ENCODE data around the gene UBE4B. TPM values are rescaled to one million over a fixed set of nuclear protein-coding genes. Genes with fewer than 3 reads are reported as not detected.

The UBE4B gene
- total RNA-seq, 1 donor from 2014 or later = 66.7 TPM

DNA sequence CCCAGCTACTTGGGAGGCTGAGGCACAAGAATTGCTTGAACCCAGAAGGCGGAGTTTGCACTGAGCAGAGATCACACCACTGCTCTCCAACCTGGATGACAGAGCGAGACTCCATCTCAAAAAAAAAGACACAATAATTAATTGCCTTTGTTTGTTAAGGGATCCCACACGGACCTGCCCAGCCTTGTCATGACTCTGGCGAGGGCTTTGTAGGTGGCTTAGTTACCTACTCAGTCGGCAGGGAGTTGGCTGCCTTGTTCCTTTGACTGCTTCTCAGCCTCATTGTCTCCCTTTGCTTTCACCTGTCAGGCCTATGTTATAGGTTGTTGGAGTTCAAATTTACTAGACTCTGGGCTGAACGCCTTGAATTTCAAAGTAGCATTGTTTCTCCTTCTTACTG is 82.0 kb downstream of the UBE4B start:
- Histone ChIP-seq H3K9me3 (ENCODE audit: low read depth) (no peaks in the 10 kb centered on the region), H4K20me1 (ENCODE audit: low read depth) (no peaks in the 10 kb centered on the region), H3K4me1 (no peaks in the 10 kb centered on the region), H3K79me2 (ENCODE audit: low read depth) (no peaks in the 10 kb centered on the region), H2AFZ (replicated peaks) (no peak overlapping the region), H3K9ac (no peak overlapping the region), H3K27ac (no peak overlapping the region), H3K27me3 (no peaks in the 10 kb centered on the region), H3K4me2 (no peak overlapping the region), H3F3A (ENCODE audit: low read depth) (no peaks in the 10 kb centered on the region), H3K36me3 (peaks cover 4% of the 10 kb centered on the region), H3K4me3 (no peak overlapping the region)
- Mint-ChIP-seq H3K36me3 (peaks cover 28% of the 10 kb centered on the region), H3K27ac (no peak overlapping the region), H3K4me1 (no peaks in the 10 kb centered on the region), H3K27me3 (ENCODE audit: insufficient read depth, low read depth) (no peaks in the 10 kb centered on the region), H3K9me3 (no peaks in the 10 kb centered on the region), H3K4me3 (no peak overlapping the region)
- TF ChIP-seq, protein P1, sequence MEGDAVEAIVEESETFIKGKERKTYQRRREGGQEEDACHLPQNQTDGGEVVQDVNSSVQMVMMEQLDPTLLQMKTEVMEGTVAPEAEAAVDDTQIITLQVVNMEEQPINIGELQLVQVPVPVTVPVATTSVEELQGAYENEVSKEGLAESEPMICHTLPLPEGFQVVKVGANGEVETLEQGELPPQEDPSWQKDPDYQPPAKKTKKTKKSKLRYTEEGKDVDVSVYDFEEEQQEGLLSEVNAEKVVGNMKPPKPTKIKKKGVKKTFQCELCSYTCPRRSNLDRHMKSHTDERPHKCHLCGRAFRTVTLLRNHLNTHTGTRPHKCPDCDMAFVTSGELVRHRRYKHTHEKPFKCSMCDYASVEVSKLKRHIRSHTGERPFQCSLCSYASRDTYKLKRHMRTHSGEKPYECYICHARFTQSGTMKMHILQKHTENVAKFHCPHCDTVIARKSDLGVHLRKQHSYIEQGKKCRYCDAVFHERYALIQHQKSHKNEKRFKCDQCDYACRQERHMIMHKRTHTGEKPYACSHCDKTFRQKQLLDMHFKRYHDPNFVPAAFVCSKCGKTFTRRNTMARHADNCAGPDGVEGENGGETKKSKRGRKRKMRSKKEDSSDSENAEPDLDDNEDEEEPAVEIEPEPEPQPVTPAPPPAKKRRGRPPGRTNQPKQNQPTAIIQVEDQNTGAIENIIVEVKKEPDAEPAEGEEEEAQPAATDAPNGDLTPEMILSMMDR (IDR thresholded peaks at IDR 0.05) = no peak
- TF ChIP-seq EZH2phosphoT487 (IDR thresholded peaks at IDR 0.05) = no peak
- no peak for TF ChIP-seq EZH2 (IDR thresholded peaks at IDR 0.05)
- no peak for DNase-seq (ENCODE audit: low spot score)

DNA sequence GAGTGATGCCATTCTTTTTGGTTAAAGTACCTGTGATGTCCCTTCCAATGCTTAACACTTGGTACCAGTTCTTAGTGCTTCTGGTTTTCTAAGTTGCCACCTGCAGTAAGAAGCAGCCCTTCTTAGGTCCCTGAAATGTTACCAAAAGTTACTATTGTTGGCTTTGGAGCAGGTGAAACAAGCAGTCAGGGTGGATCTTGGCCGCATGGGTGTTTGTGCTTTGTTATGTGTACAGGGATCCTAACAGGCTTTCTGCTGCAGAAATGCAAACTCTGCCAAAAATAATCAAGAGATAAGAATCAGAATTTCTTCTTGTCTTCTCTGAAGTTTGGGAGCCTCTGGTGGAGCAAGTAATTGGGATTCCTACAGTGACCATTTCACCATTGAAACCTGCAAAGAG is 84.4 kb downstream of the UBE4B start:
- H3K27ac ChIP-seq = no peak overlapping the region
- H3K9ac ChIP-seq = no peak overlapping the region
- Mint-ChIP-seq H3K4me3 (no peak overlapping the region), H3K9me3 (no peaks in the 10 kb centered on the region), H3K36me3 (peaks cover 25% of the 10 kb centered on the region), H3K27ac (no peak overlapping the region), H3K4me1 (no peaks in the 10 kb centered on the region), H3K27me3 (ENCODE audit: insufficient read depth, low read depth) (no peaks in the 10 kb centered on the region)
- no peak overlapping the region for H3K4me2 ChIP-seq
- no peaks in the 10 kb centered on the region for H3F3A ChIP-seq (ENCODE audit: low read depth)
- H2AFZ ChIP-seq (replicated peaks) = no peak overlapping the region
- H3K4me1 ChIP-seq = no peaks in the 10 kb centered on the region
- no peaks in the 10 kb centered on the region for H4K20me1 ChIP-seq (ENCODE audit: low read depth)
- peaks cover 7% of the 10 kb centered on the region for H3K36me3 ChIP-seq
- TF ChIP-seq EZH2 (IDR thresholded peaks at IDR 0.05) = no peak
- no peaks in the 10 kb centered on the region for H3K9me3 ChIP-seq (ENCODE audit: low read depth)
- H3K79me2 ChIP-seq (ENCODE audit: low read depth) = no peaks in the 10 kb centered on the region
- H3K27me3 ChIP-seq = no peaks in the 10 kb centered on the region
- DNase-seq (ENCODE audit: low spot score) = no peak
- H3K4me3 ChIP-seq = no peak overlapping the region

DNA sequence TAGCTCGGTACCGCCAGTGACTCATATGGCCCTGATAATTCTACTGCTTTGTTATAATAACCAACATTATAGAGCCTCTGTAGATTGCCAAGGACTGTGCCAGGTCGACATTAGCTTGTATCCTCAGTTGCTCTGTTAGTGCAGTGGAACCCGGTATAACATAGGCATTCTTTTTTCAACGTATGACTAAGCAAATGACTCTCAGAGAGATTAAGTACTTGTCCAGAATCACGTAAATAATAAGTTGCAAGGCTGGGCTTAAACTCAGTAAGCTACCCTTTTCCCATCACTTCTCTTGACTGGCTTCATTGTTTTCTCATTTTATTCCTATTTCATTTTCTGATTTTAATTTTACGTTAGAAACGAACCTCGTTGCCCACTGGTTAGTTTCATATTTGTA is 85.1 kb downstream of the UBE4B start:
- no peak overlapping the region for H3K27ac Mint-ChIP-seq
- no peak overlapping the region for H3K9ac ChIP-seq
- H3K36me3 Mint-ChIP-seq = peaks cover 24% of the 10 kb centered on the region
- no peaks in the 10 kb centered on the region for H3K4me1 Mint-ChIP-seq
- H3K27me3 ChIP-seq = no peaks in the 10 kb centered on the region
- no peak overlapping the region for H2AFZ ChIP-seq (replicated peaks)
- no peaks in the 10 kb centered on the region for H3K9me3 ChIP-seq (ENCODE audit: low read depth)
- H3K36me3 ChIP-seq = peaks cover 7% of the 10 kb centered on the region
- no peaks in the 10 kb centered on the region for H3K79me2 ChIP-seq (ENCODE audit: low read depth)
- no peaks in the 10 kb centered on the region for H3K9me3 Mint-ChIP-seq
- H3K4me3 ChIP-seq = no peak overlapping the region
- TF ChIP-seq, protein P1 (IDR thresholded peaks at IDR 0.05) = no peak
- no peak for TF ChIP-seq EZH2phosphoT487 (IDR thresholded peaks at IDR 0.05)
- DNase-seq (ENCODE audit: low spot score) = no peak
- no peaks in the 10 kb centered on the region for H4K20me1 ChIP-seq (ENCODE audit: low read depth)
- H3K4me3 Mint-ChIP-seq = no peak overlapping the region
- no peaks in the 10 kb centered on the region for H3F3A ChIP-seq (ENCODE audit: low read depth)
- H3K4me2 ChIP-seq = no peak overlapping the region
- no peaks in the 10 kb centered on the region for H3K27me3 Mint-ChIP-seq (ENCODE audit: insufficient read depth, low read depth)
- H3K27ac ChIP-seq = no peak overlapping the region
- H3K4me1 ChIP-seq = no peaks in the 10 kb centered on the region

DNA sequence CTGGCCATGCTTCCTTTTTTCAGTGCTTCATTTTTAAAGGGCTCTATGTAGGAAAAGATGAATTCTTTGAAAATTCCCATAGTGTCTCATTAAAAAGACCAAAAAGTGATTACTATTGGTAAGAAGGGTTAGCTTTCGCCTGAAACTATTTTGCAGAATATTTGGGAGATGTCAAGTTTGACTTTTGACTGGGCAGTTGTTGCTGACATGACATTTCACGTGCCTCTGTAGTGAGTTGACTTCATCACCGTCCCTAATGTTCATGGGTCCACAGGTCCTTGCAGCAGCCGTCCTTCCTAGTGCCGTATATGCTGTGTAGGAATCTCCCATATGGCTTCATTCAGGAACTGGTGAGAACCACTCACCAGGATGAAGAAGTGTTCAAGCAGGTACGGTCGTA is 88.9 kb downstream of the UBE4B start:
- Mint-ChIP-seq H3K27me3 (ENCODE audit: insufficient read depth, low read depth) (no peaks in the 10 kb centered on the region), H3K27ac (no peak overlapping the region), H3K4me3 (no peak overlapping the region), H3K9me3 (no peaks in the 10 kb centered on the region), H3K4me1 (no peaks in the 10 kb centered on the region), H3K36me3 (peaks cover 20% of the 10 kb centered on the region)
- DNase-seq (ENCODE audit: low spot score) = no peak
- no peaks in the 10 kb centered on the region for H4K20me1 ChIP-seq (ENCODE audit: low read depth)
- no peaks in the 10 kb centered on the region for H3F3A ChIP-seq (ENCODE audit: low read depth)
- H2AFZ ChIP-seq (replicated peaks) = no peak overlapping the region
- no peaks in the 10 kb centered on the region for H3K4me1 ChIP-seq
- H3K36me3 ChIP-seq = peaks cover 7% of the 10 kb centered on the region
- TF ChIP-seq EZH2 (IDR thresholded peaks at IDR 0.05) (no peak), EZH2phosphoT487 (IDR thresholded peaks at IDR 0.05) (no peak)
- TF ChIP-seq, protein P1 (IDR thresholded peaks at IDR 0.05) = no peak
- no peak overlapping the region for H3K4me3 ChIP-seq
- no peaks in the 10 kb centered on the region for H3K9me3 ChIP-seq (ENCODE audit: low read depth)
- H3K27me3 ChIP-seq = no peaks in the 10 kb centered on the region
- H3K27ac ChIP-seq = no peak overlapping the region
- no peaks in the 10 kb centered on the region for H3K79me2 ChIP-seq (ENCODE audit: low read depth)
- no peak overlapping the region for H3K4me2 ChIP-seq
- H3K9ac ChIP-seq = no peak overlapping the region
